Lower lobe of right lung (tissue), 2 donors: Measurements from ENCODE around the gene TEKT3. TPM values are rescaled to one million over a fixed set of nuclear protein-coding genes. Genes with fewer than 3 reads are reported as not detected.

Experiments used
- ATAC-seq, 2 donors: fragments of 200-7000 bp; cut with Tn5 transposase; one replicate each; pipeline ENCODE4 v1.9.1; 2020 to 2022; ENCODE audit warnings: mild to moderate bottlenecking in 2 of 2, moderate library complexity in 2 of 2
- DNase-seq: peaks from one replicate; pipeline ENCODE4 v3.0.0-alpha.2; 2020
- H3K27ac ChIP-seq: fragments of 200-600 bp; one replicate; pipeline ENCODE4 v1.8.0; 2022
- H3K27me3 ChIP-seq: fragments of 200-600 bp; one replicate; pipeline ENCODE4 v1.8.0; 2022; ENCODE audit warnings: low read depth
- H3K36me3 ChIP-seq: fragments of 200-600 bp; one replicate; pipeline ENCODE4 v1.8.0; 2022; ENCODE audit warnings: mild to moderate bottlenecking
- H3K4me1 ChIP-seq: fragments of 200-600 bp; one replicate; pipeline ENCODE4 v1.8.0; 2022
- H3K4me3 ChIP-seq: fragments of 200-600 bp; one replicate; pipeline ENCODE4 v1.8.0; 2022; ENCODE audit warnings: mild to moderate bottlenecking
- H3K9me3 ChIP-seq: fragments of 200-600 bp; one replicate; pipeline ENCODE4 v1.8.0; 2022
- intact Hi-C: fragments of 100-400 bp; cut with DNase I; formaldehyde crosslinking; loops from one replicate; pipeline ENCODE4 v1.11.0; 2022
- total RNA-seq: library from RNA; stranded (reverse); fragmentation: NEBNext Ultra II Directional; extraction: Animal tissue kit (Norgen Biotek cat#: 25700); gene quantifications from one replicate; pipeline ENCODE4 v1.2.1, GENCODE V29; 2021
- TF ChIP-seq, protein P1 (sequence below): fragments of 200-600 bp; IDR thresholded peaks from one replicate; pipeline ENCODE4 v1.8.0; 2022; ENCODE audit warnings: antibody characterized with exemption, mild to moderate bottlenecking
- donor health status: DM: no; HTN: yes; CAD: no; lungs with severe emphysema.

The TEKT3 gene
- total RNA-seq, 1 donor from 2014 or later, result 2.2 TPM

DNA sequence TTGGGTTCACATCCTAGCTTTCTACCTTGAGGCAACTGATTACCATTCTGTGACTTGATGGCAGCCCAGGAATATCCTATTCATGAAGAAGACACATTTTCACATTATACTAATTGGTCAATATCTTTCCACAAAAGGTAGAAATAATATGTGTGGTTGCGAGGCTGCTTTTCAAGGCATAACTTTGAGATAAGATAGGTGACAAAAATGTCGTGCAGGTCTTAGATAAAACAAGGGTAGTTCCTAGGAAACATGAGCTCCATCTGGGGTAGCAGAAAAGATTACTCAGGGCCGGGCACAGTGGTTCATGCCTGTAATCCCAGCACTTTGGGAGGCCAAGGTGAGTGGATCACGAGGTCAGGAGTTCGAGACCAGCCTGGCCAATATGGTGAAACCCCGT, 22.3 kb upstream of the TEKT3 start:
- Histone ChIP-seq H3K27ac (no peak overlapping the region), H3K9me3 (no peaks in the 10 kb centered on the region), H3K4me1 (no peaks in the 10 kb centered on the region), H3K36me3 (no peaks in the 10 kb centered on the region), H3K27me3 (no peaks in the 10 kb centered on the region), H3K4me3 (no peak overlapping the region)
- intact Hi-C loops, result no loop called here
- TF ChIP-seq, protein P1, sequence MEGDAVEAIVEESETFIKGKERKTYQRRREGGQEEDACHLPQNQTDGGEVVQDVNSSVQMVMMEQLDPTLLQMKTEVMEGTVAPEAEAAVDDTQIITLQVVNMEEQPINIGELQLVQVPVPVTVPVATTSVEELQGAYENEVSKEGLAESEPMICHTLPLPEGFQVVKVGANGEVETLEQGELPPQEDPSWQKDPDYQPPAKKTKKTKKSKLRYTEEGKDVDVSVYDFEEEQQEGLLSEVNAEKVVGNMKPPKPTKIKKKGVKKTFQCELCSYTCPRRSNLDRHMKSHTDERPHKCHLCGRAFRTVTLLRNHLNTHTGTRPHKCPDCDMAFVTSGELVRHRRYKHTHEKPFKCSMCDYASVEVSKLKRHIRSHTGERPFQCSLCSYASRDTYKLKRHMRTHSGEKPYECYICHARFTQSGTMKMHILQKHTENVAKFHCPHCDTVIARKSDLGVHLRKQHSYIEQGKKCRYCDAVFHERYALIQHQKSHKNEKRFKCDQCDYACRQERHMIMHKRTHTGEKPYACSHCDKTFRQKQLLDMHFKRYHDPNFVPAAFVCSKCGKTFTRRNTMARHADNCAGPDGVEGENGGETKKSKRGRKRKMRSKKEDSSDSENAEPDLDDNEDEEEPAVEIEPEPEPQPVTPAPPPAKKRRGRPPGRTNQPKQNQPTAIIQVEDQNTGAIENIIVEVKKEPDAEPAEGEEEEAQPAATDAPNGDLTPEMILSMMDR, result no peak
- ATAC-seq, result no peak
- DNase-seq, result no peak

DNA sequence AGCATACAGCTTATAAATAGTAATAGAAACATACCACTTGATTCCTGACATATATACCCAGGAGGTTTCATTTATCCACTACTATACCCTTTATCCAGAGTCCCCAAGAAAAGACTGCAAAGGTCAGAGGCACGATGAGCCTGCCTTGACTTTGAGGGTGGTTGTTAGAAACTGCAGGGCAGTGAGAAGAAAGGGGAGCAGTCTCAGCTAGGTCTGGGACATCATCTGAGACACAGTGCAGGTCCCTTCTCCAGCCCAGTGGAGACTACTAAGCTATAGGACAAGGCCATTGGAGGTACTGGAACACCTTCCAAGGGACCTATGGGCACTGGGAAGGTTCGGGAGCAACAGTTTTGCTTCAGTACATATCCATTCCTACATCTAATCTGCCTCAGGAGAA, 20.2 kb upstream of the TEKT3 start:
- Histone ChIP-seq H3K4me3 (no peak overlapping the region), H3K9me3 (no peaks in the 10 kb centered on the region), H3K4me1 (no peaks in the 10 kb centered on the region), H3K27ac (no peak overlapping the region), H3K36me3 (no peaks in the 10 kb centered on the region), H3K27me3 (no peaks in the 10 kb centered on the region)
- ATAC-seq, result no peak
- TF ChIP-seq, protein P1, result no peak
- intact Hi-C loops, result no loop called here
- DNase-seq, result no peak

DNA sequence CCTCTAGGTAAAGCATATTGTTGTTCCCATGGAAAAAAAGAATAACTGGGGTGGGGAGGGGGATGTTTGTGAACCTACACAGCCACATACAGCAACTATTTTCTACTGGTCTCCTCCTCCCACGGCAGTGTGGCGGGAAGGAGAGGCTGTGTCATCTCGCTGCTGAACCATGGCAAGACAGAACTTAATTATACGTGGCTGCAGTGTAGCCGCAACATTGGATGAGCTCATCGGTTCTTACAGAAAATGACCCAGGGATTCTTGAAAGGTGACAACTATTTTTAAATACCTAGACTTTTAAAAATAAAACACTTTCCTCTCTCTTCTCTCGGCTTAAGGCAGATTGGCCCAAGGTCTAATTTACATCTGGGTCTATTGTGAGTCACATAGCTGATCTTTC, 19.8 kb upstream of the TEKT3 start:
- H3K27ac ChIP-seq, result no peak overlapping the region
- H3K27me3 ChIP-seq, result no peaks in the 10 kb centered on the region
- DNase-seq, result no peak
- TF ChIP-seq, protein P1, result no peak
- H3K4me3 ChIP-seq, result no peak overlapping the region
- intact Hi-C loops, result no loop called here
- no peaks in the 10 kb centered on the region for H3K9me3 ChIP-seq
- ATAC-seq, result no peak
- no peaks in the 10 kb centered on the region for H3K36me3 ChIP-seq
- H3K4me1 ChIP-seq, result no peaks in the 10 kb centered on the region

DNA sequence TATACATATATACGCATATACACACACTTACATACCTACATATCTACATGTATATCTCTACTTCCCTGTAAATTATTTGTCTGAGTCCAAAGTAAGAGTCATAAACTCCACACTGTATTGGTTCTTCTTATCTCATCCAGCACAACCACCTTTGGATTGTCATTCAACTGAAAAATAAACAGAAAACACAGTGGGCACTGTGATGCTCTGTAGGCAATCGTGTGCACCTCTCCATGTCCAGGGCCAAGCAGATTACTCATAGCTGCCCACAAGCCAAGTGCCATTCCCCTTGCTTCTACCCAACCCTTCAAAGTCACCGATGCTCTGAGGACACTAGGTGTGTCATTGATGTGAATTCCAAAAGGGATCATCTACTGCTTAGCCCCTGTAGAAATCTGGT, 12.9 kb upstream of the TEKT3 start:
- no peak overlapping the region for H3K27ac ChIP-seq
- H3K4me1 ChIP-seq, result peaks cover 6% of the 10 kb centered on the region
- no peak for DNase-seq
- no peak overlapping the region for H3K4me3 ChIP-seq
- no peak for ATAC-seq
- intact Hi-C loops, result no loop called here
- H3K36me3 ChIP-seq, result no peaks in the 10 kb centered on the region
- no peaks in the 10 kb centered on the region for H3K27me3 ChIP-seq
- TF ChIP-seq, protein P1, result no peak
- no peaks in the 10 kb centered on the region for H3K9me3 ChIP-seq

DNA sequence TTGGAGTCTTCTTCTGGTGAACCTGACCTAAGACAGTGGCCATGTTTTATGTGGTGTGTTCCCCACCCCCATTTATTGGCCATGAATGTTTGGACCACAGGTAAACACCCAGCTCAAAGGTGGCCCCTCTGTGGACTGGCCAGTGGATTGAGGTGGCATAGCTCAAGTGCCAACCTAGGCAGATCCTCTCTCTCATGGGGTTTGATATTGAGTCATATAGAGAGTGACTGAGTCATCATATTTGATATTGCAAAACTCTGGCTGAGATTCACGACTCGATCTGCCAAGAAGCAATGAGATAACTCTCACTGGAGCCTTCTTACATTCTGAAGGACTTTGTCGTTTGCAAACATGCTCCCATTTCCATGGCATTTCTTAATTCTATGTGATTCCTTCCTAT, 10.5 kb upstream of the TEKT3 start:
- intact Hi-C loops, result no loop called here
- DNase-seq (no peak), ATAC-seq (peak; percentile 69 to 73)
- TF ChIP-seq, protein P1, result no peak
- no peaks in the 10 kb centered on the region for H3K9me3 ChIP-seq
- no peaks in the 10 kb centered on the region for H3K36me3 ChIP-seq
- no peaks in the 10 kb centered on the region for H3K27me3 ChIP-seq
- H3K4me3 ChIP-seq, result no peak overlapping the region
- peak overlapping the region; percentile 42 for H3K27ac ChIP-seq
- H3K4me1 ChIP-seq, result peaks cover 6% of the 10 kb centered on the region

DNA sequence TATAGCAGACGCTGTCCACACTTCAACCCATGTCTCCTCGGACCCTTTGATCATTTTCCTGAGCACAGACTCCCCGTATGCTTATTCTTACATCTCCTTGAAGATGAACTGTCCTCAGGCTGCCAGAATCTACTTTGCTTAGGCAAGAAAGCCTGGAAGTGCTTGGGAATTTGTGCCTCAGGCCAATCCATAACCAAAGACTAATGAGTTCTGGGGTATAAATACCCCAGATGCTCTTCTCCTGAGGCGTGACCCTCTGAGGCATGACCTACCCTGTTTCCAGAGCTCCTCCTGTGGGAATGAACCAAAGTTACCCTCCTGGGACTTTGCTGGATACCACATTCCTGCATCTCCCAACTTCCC, 10.1 kb upstream of the TEKT3 start:
- Histone ChIP-seq H3K36me3 (no peaks in the 10 kb centered on the region), H3K4me3 (no peak overlapping the region), H3K27ac (peak overlapping the region; percentile 42), H3K9me3 (no peaks in the 10 kb centered on the region), H3K4me1 (peaks cover 6% of the 10 kb centered on the region), H3K27me3 (peaks cover 2% of the 10 kb centered on the region)
- intact Hi-C loops, result no loop called here
- DNase-seq (no peak), ATAC-seq (no peak)
- TF ChIP-seq, protein P1, result no peak
